ENCODE results near the gene ATP4B. TPM values are rescaled to one million over a fixed set of nuclear protein-coding genes. Genes with fewer than 3 reads are reported as not detected.

ATP4B gene
- total and polyA plus RNA-seq, 2 of the 8 experiments (the other 6 are each of a cell fraction or from before 2014, with no cell fraction given): 0.05 TPM; not detected in 1

- no peak overlapping the region for H3K14ac ChIP-seq (ENCODE audit: insufficient read length)
- H2BK5ac ChIP-seq (ENCODE audit: low read depth, low read length): no peak overlapping the region
- H3K9ac ChIP-seq (replicated peaks in 1 of 4; ENCODE audit: extremely low read depth in 1 of 4, low read depth in 3 of 4, low read length in 3 of 4): no peak overlapping the region
- no peak overlapping the region for H4K8ac ChIP-seq (ENCODE audit: extremely low read depth, insufficient read depth, low read length)
- no peak overlapping the region for H4K5ac ChIP-seq (ENCODE audit: insufficient read length, low read depth, low read length)
- no peak overlapping the region for H3K18ac ChIP-seq (ENCODE audit: extremely low read depth, low read length)
- H2BK15ac ChIP-seq (ENCODE audit: low read length): no peak overlapping the region
- H4K20me1 ChIP-seq (replicated peaks in 1 of 2; ENCODE audit: control insufficient read depth in 1 of 2, insufficient read depth in 2 of 2, low read length in 2 of 2): no peaks in the 10 kb centered on the region
- DNase-seq (ENCODE audit: low read depth in 1 of 2, low spot score in 2 of 2): no peak
- H2BK20ac ChIP-seq (ENCODE audit: low read length): no peak overlapping the region
- 91% methylated on average over 24 of the region's 24 CpGs; no CpG with 5 or more reads in 1 of the 2 experiments for WGBS, 2 experiments (ENCODE audit: extremely low coverage in 1 of 2, insufficient coverage in 1 of 2, insufficient read length in 1 of 2, insufficient replicate concordance in 2 of 2, low coverage in 1 of 2, low lambda C conversion rate in 2 of 2, missing lambda C conversion rate in 1 of 2)
- H2BK120ac ChIP-seq (replicated peaks; ENCODE audit: low read depth, low read length): no peak overlapping the region
- H3K23me2 ChIP-seq (ENCODE audit: low read depth, low read length): no peaks in the 10 kb centered on the region
- H3K56ac ChIP-seq (replicated peaks; ENCODE audit: insufficient read length, low read depth, low read length): no peak overlapping the region
- H3K4me2 ChIP-seq (ENCODE audit: insufficient read depth in 1 of 2, low read depth in 2 of 2, low read length in 2 of 2): no peak overlapping the region
- no peaks in the 10 kb centered on the region for H3K79me2 ChIP-seq (ENCODE audit: control insufficient read depth in 1 of 2, insufficient read depth in 2 of 2, low read length in 2 of 2)
- no peak overlapping the region for H2AFZ ChIP-seq (ENCODE audit: low read length)
- no peak overlapping the region for H2AK5ac ChIP-seq (ENCODE audit: low read depth, low read length)
- no peaks in the 10 kb centered on the region for H3K79me1 ChIP-seq (ENCODE audit: low read depth, low read length)
- no peak overlapping the region for H4K91ac ChIP-seq (replicated peaks; ENCODE audit: insufficient read length, low read length)
- H3K27ac ChIP-seq (ENCODE audit: low read depth, low read length): no peak overlapping the region
- H3K23ac ChIP-seq (ENCODE audit: insufficient read length): no peak overlapping the region
- no peak overlapping the region for H2BK12ac ChIP-seq (ENCODE audit: low read depth, low read length)
- POLR2A ChIA-PET (ENCODE audit: partially characterized antibody): no interaction called here
- TF ChIP-seq RXRA (IDR thresholded peaks at IDR 0.05; ENCODE audit: insufficient read depth, low read depth, low read length): no peak
- no peak for TF ChIP-seq YY1 (IDR thresholded peaks at IDR 0.05; ENCODE audit: low read depth, low read length)
- no peak for TF ChIP-seq CBX8 (IDR thresholded peaks at IDR 0.05; ENCODE audit: borderline replicate concordance, low read depth, low read length)
- TF ChIP-seq TCF12 (IDR thresholded peaks at IDR 0.05; ENCODE audit: low read depth, low read length): no peak
- no peak for TF ChIP-seq JUND (IDR thresholded peaks at IDR 0.05; ENCODE audit: low read length)
- no peak for TF ChIP-seq RAD21 (IDR thresholded peaks at IDR 0.05 in 1 of 2, conservative IDR thresholded peaks at IDR 0.05 in 1 of 2; ENCODE audit: low read depth in 2 of 2, low read length in 2 of 2)
- no peak for TF ChIP-seq KDM4A (IDR thresholded peaks at IDR 0.05; ENCODE audit: low read depth, low read length, severe bottlenecking)
- TF ChIP-seq CEBPB (IDR thresholded peaks at IDR 0.05; ENCODE audit: low read depth, low read length): no peak
- TF ChIP-seq SUZ12 (IDR thresholded peaks at IDR 0.05; ENCODE audit: low read length): no peak
- no peak for FAIRE-seq
- H3K4ac ChIP-seq (replicated peaks; ENCODE audit: insufficient read length, low read depth, low read length): no peak overlapping the region
- no peaks in the 10 kb centered on the region for H3K27me3 ChIP-seq (replicated peaks in 1 of 4; ENCODE audit: control insufficient read depth in 3 of 4, extremely low read depth in 1 of 4, insufficient read depth in 3 of 4, low read length in 3 of 4)
- H3K9me3 ChIP-seq (ENCODE audit: insufficient read depth in 2 of 2, low read depth in 1 of 2, low read length in 1 of 2): no peaks in the 10 kb centered on the region
- H3K4me1 ChIP-seq (replicated peaks in 1 of 4; ENCODE audit: control insufficient read depth in 3 of 4, insufficient read depth in 4 of 4, low read length in 3 of 4): no peaks in the 10 kb centered on the region
- H3K4me3 ChIP-seq (ENCODE audit: extremely low read depth in 1 of 4, insufficient read depth in 2 of 4, low read depth in 3 of 4, low read length in 4 of 4): no peak overlapping the region
- H3K36me3 ChIP-seq (ENCODE audit: control insufficient read depth in 2 of 4, insufficient read depth in 4 of 4, low read length in 3 of 4): no peaks in the 10 kb centered on the region
- CTCF ChIA-PET (ENCODE audit: partially characterized antibody): no interaction called here
Measured at GRCh38 chr13:113653264-113654174, 4.5 kb downstream of the ATP4B start.

Measured in H1 (cell line).